GM13976 (cell line): Measurements from ENCODE around the gene ZMIZ2.
"Not testable (repeated sequence)": the region's sequence is repeated elsewhere in the genome, so short reads cannot be mapped to it uniquely, and the experiment has no call there.

Source experiments
- DNase-seq: peaks from one replicate; pipeline ENCODE4 v3.0.0; 2012; ENCODE audit warnings: low spot score
- in situ Hi-C: fragments of 300-500 bp; cut with MboI; formaldehyde crosslinking; loops from one replicate; pipeline ENCODE4 v1.12.0; 2022; ENCODE audit warnings: low sequenced_read_pairs, mixed read lengths, inconsistent platforms; ENCODE audit not compliant: unreplicated experiment
- TF ChIP-seq, protein P1 (sequence below): IDR thresholded peaks from 2 replicates; pipeline ENCODE4 v1.5.1; 2012; ENCODE audit warnings: borderline replicate concordance, mild to moderate bottlenecking; ENCODE audit not compliant: insufficient read depth; ENCODE audit errors: extremely low read depth, missing control alignments, control extremely low read depth

ZMIZ2 gene

GRCh38 chr7:44784364-44784763, 35.7 kb downstream of the ZMIZ2 start:
- in situ Hi-C loops = no loop called here
- no peak for DNase-seq
- TF ChIP-seq, protein P1, sequence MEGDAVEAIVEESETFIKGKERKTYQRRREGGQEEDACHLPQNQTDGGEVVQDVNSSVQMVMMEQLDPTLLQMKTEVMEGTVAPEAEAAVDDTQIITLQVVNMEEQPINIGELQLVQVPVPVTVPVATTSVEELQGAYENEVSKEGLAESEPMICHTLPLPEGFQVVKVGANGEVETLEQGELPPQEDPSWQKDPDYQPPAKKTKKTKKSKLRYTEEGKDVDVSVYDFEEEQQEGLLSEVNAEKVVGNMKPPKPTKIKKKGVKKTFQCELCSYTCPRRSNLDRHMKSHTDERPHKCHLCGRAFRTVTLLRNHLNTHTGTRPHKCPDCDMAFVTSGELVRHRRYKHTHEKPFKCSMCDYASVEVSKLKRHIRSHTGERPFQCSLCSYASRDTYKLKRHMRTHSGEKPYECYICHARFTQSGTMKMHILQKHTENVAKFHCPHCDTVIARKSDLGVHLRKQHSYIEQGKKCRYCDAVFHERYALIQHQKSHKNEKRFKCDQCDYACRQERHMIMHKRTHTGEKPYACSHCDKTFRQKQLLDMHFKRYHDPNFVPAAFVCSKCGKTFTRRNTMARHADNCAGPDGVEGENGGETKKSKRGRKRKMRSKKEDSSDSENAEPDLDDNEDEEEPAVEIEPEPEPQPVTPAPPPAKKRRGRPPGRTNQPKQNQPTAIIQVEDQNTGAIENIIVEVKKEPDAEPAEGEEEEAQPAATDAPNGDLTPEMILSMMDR = no peak

DNA sequence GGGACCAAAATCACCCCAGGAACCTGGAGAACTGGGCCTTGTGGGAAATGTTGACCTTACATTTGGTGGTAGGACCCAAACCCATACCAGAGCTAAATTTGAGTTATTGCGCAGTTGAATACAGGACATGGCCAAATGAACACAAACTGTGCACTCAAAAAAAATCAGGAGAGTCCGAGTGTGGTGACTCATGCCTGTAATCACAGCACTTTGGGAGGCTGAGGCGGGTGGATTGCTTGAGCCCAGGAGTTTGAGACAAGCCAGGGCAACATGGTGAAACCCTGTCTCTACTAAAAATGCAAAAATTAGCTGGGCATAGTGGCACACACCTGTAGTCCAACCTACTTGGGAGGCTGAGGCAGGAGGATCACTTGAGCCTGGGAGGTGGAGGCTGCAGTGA, 36.6 kb downstream of the ZMIZ2 start:
- in situ Hi-C loops, DNase-seq: not testable (repeated sequence)

DNA sequence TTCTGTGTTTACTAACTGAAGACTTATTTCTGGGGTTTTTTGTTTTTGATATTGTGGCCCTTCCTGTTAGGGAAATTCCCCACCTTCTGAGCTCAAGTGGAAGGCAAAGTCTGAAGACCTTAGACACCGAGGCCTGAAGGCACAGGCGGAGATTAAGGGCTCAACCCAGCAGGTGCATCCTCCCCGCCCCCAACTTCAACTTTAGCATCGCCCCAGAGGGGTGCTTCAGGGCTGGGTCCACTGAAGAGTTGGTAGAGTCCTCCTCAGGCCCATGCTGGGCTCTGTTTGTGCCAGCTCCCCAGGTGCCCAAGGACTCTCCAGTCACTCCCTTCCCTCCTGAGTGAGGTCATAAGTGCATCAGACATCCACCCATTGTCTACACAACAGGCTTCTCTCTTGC, 38.4 kb downstream of the ZMIZ2 start:
- in situ Hi-C loops = no loop called here
- peak; percentile 70 for DNase-seq
- TF ChIP-seq, protein P1 = no peak

- TF ChIP-seq, protein P1 = no peak
- in situ Hi-C loops = no loop called here
- no peak for DNase-seq
These were observed 39.1 kb downstream of the ZMIZ2 start for GRCh38 chr7:44787762-44788161.

- DNase-seq = no peak
- in situ Hi-C loops = no loop called here
- TF ChIP-seq, protein P1 = no peak
These were observed 41.3 kb downstream of the ZMIZ2 start for GRCh38 chr7:44789990-44790389.

DNA sequence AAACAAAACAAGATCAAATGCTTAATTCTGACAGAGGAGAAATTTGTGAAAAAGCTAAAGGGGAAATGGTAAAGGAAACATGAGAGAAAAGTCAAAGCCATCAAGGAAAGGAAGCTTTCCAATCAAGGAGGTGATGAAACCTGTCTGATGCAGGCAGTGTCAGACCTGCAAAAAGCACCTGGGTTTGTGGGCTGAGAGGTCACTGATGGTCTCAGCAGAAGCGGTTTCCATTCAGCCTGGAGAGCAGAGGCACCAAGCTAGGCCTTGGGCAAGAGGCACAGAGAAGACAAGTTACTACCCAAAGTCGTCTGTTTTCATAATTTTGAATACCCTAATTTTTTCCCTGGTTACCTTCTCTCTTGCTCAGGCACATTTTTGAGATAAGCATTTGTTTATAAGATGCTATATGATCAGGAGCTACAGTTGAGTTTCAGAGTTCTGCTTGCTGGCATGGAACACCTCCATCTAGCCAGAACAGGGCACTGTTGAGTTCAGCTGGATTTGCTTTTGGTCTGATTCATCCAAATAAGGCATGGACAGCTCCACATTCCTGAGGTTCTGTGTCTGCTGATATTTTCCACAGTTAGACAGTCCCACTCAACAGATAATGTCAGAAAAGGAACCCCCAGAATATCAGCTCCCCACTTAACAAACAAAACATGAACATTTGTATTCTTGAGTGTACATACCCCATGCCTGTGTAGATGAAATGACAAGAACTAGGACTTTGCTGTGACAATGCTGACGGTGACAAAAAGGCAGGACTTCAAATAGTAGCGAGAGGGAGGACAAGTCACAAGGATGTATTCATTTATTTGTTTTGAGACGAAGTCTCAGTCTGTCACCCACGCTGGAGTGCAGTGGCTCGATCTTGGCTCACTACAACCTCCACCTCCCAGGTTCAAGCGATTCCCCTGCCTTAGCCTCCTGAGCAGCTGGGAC, 42.9 kb downstream of the ZMIZ2 start:
- no peak for DNase-seq
- in situ Hi-C loops = no loop called here
- TF ChIP-seq, protein P1 = no peak

- no peak for DNase-seq
- in situ Hi-C loops = no loop called here
- TF ChIP-seq, protein P1 = no peak
These were observed 45.3 kb downstream of the ZMIZ2 start for GRCh38 chr7:44793919-44794318.
